ENCODE results near the gene CD200R1.
A peak's percentile ranks its signal among the peaks of the same experiment; 100 is the strongest.

CD200R1 gene, protein sequence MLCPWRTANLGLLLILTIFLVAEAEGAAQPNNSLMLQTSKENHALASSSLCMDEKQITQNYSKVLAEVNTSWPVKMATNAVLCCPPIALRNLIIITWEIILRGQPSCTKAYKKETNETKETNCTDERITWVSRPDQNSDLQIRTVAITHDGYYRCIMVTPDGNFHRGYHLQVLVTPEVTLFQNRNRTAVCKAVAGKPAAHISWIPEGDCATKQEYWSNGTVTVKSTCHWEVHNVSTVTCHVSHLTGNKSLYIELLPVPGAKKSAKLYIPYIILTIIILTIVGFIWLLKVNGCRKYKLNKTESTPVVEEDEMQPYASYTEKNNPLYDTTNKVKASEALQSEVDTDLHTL

DNA sequence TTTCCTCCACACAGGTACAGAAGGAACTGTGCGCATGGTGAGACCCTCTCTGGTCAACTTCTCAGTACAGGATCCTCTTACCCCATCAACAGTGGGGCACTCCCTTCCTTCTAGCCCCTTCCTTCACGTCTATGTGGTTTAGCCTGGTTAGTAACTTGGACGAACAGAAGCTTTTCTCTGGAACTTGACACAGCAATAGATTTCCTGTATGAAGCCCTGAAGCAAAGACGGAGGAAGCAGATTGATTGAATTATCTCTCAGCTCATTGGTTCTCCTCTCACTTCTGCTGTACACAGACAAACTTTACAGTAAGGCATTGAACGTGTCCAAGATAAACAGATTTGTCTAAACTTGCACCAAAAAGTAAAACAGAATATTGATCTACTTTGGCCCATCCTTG, at the start of gene CD200R1:
CD200R1 (minus strand) TSS at position 210 of the 400 bp plus-strand sequence. CDS start 246 bp downstream, outside the sequence.
- DNase-seq (no peak), ATAC-seq (ENCODE audit: insufficient read depth, low read depth) (no peak)
- no peaks in the 10 kb centered on the region for H3K4me1 ChIP-seq (ENCODE audit: insufficient read depth, low read length)
- H3K27me3 ChIP-seq (ENCODE audit: insufficient read depth, low read length, poor library complexity) = peaks cover 8% of the 10 kb centered on the region
- no peak within 1 kb of the TSS for H3K27ac ChIP-seq (ENCODE audit: low read length)
- H4K20me1 ChIP-seq (ENCODE audit: insufficient read depth, low read length) = no peaks in the 10 kb centered on the region
- TF ChIP-seq, protein P1, sequence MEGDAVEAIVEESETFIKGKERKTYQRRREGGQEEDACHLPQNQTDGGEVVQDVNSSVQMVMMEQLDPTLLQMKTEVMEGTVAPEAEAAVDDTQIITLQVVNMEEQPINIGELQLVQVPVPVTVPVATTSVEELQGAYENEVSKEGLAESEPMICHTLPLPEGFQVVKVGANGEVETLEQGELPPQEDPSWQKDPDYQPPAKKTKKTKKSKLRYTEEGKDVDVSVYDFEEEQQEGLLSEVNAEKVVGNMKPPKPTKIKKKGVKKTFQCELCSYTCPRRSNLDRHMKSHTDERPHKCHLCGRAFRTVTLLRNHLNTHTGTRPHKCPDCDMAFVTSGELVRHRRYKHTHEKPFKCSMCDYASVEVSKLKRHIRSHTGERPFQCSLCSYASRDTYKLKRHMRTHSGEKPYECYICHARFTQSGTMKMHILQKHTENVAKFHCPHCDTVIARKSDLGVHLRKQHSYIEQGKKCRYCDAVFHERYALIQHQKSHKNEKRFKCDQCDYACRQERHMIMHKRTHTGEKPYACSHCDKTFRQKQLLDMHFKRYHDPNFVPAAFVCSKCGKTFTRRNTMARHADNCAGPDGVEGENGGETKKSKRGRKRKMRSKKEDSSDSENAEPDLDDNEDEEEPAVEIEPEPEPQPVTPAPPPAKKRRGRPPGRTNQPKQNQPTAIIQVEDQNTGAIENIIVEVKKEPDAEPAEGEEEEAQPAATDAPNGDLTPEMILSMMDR (IDR thresholded peaks at IDR 0.05; ENCODE audit: borderline replicate concordance, extremely low read depth, low read length, poor library complexity, severe bottlenecking) = no peak
- no peak for TF ChIP-seq EZH2 (IDR thresholded peaks at IDR 0.05; ENCODE audit: borderline replicate concordance, low read depth, low read length, severe bottlenecking)
- no peak within 1 kb of the TSS for H3K4me3 ChIP-seq (ENCODE audit: low read depth in 1 of 2, low read length in 2 of 2)
- H3K4me2 ChIP-seq (ENCODE audit: insufficient read depth, low read length) = no peak within 1 kb of the TSS
- no peaks in the 10 kb centered on the region for H3K79me2 ChIP-seq (ENCODE audit: insufficient read depth, low read length)
- H2AFZ ChIP-seq (ENCODE audit: low read depth, low read length) = no peak within 1 kb of the TSS
- H3K9ac ChIP-seq (ENCODE audit: low read depth, low read length) = no peak within 1 kb of the TSS
- no peaks in the 10 kb centered on the region for H3K36me3 ChIP-seq (ENCODE audit: insufficient read depth, low read length)
- no peaks in the 10 kb centered on the region for H3K9me3 ChIP-seq (ENCODE audit: insufficient read depth, low read length, severe bottlenecking)

DNA sequence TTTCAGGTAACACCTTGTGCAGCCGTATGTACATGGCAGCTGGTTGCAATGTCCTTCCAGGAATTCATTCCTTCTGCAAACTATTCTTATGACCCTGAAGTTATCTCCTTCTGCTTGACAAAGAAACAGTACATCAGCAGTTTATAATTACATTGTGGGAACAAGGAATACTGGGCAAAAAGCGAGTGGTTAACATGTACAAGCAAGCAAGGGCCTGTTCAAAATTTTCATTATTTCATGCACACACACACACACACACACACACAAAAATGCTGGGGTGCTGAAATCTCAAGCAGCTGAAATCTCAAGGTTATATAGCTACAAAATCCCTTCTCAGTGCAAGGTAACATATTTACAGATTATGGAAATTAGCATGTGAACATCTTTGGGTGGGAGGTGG, 46.6 kb upstream of the CD200R1 start:
- H3K4me3 ChIP-seq (ENCODE audit: low read depth in 1 of 2, low read length in 2 of 2) = no peak overlapping the region
- peaks cover 20% of the 10 kb centered on the region for H3K36me3 ChIP-seq (ENCODE audit: insufficient read depth, low read length)
- H4K20me1 ChIP-seq (ENCODE audit: insufficient read depth, low read length) = no peaks in the 10 kb centered on the region
- no peak overlapping the region for H3K9ac ChIP-seq (ENCODE audit: low read depth, low read length)
- peaks cover 41% of the 10 kb centered on the region for H3K4me1 ChIP-seq (ENCODE audit: insufficient read depth, low read length)
- H3K9me3 ChIP-seq (ENCODE audit: insufficient read depth, low read length, severe bottlenecking) = no peaks in the 10 kb centered on the region
- TF ChIP-seq, protein P1 (IDR thresholded peaks at IDR 0.05; ENCODE audit: borderline replicate concordance, extremely low read depth, low read length, poor library complexity, severe bottlenecking) = no peak
- TF ChIP-seq EZH2 (IDR thresholded peaks at IDR 0.05; ENCODE audit: borderline replicate concordance, low read depth, low read length, severe bottlenecking) = no peak
- DNase-seq (no peak), ATAC-seq (ENCODE audit: insufficient read depth, low read depth) (no peak)
- peaks cover 45% of the 10 kb centered on the region for H3K79me2 ChIP-seq (ENCODE audit: insufficient read depth, low read length)
- no peak overlapping the region for H3K27ac ChIP-seq (ENCODE audit: low read length)
- H2AFZ ChIP-seq (ENCODE audit: low read depth, low read length) = 0 out of 2 replicates have a peak overlapping the region, but pooled peaks have one; percentile 56
- H3K27me3 ChIP-seq (ENCODE audit: insufficient read depth, low read length, poor library complexity) = no peaks in the 10 kb centered on the region
- no peak overlapping the region for H3K4me2 ChIP-seq (ENCODE audit: insufficient read depth, low read length)

DNA sequence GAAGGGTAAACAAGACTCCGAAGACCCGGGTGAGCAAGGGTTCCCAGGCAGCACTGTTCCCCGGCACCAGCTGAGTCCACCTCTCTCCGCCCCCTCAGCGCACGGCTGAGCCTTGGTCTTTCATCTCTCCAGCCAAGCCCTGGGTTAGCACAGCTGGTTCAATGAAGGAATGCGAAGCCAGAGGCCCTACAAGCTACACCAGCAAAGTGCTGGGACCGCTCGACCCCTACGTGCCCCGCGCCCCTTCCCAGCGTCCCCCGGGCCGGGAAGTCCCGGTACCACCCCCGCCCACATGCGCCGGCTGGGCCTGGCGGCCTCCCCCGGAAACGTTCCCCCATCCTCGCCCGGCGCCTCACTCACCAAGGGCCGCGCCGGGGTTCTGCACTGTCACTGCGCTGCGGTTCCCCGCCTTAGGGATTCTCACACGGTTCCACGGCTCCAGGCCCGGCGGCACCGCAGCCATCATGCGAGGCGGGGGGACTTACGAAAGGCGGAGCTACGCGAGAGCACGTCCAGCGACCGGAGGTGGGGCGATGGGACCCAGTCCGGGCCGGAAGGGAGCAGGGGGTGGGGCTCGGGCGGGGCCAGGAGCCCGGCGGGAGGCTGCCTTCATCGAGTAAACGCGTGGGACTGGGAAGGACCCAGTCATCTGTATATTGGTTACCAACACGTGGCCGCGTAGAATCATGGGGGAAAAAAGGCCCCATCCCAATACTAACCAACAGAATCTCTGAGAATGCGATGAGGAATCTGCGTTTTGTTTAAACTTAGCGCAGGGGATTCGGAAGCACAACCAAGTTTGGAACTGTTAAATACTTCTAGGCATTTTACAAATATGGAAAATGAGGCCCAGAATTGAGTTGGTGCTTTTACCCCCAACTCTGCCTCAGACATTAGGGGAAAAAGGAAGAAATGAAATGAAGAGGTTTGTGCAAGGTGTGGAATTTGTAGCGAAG, 44.6 kb upstream of the CD200R1 start:
- Histone ChIP-seq H2AFZ (ENCODE audit: low read depth, low read length) (peak overlapping the region; percentile 80), H3K79me2 (ENCODE audit: insufficient read depth, low read length) (peaks cover 65% of the 10 kb centered on the region), H4K20me1 (ENCODE audit: insufficient read depth, low read length) (no peaks in the 10 kb centered on the region), H3K36me3 (ENCODE audit: insufficient read depth, low read length) (peaks cover 39% of the 10 kb centered on the region), H3K9ac (ENCODE audit: low read depth, low read length) (peak overlapping the region; percentile 74), H3K27ac (ENCODE audit: low read length) (peak overlapping the region; percentile 83), H3K4me2 (ENCODE audit: insufficient read depth, low read length) (peak overlapping the region; percentile 91), H3K4me3 (ENCODE audit: low read depth in 1 of 2, low read length in 2 of 2) (peak overlapping the region; percentile 90 to 94), H3K9me3 (ENCODE audit: insufficient read depth, low read length, severe bottlenecking) (no peaks in the 10 kb centered on the region), H3K4me1 (ENCODE audit: insufficient read depth, low read length) (peaks cover 45% of the 10 kb centered on the region), H3K27me3 (ENCODE audit: insufficient read depth, low read length, poor library complexity) (no peaks in the 10 kb centered on the region)
- TF ChIP-seq, protein P1 (IDR thresholded peaks at IDR 0.05; ENCODE audit: borderline replicate concordance, extremely low read depth, low read length, poor library complexity, severe bottlenecking) = no peak
- TF ChIP-seq EZH2 (IDR thresholded peaks at IDR 0.05; ENCODE audit: borderline replicate concordance, low read depth, low read length, severe bottlenecking) = no peak
- DNase-seq = peak; percentile 92
- ATAC-seq (ENCODE audit: insufficient read depth, low read depth) = peak; percentile 93

Data from DND-41 (cell line).